Raji (cell line): ENCODE results near the gene AMOTL1.

Source experiments
- POLR2A ChIP-seq: IDR thresholded peaks from 2 replicates; pipeline ENCODE4 v1.6.1; 2011; ENCODE audit warnings: low read depth, low read length, control low read depth; ENCODE audit not compliant: insufficient read depth

The AMOTL1 gene

DNA sequence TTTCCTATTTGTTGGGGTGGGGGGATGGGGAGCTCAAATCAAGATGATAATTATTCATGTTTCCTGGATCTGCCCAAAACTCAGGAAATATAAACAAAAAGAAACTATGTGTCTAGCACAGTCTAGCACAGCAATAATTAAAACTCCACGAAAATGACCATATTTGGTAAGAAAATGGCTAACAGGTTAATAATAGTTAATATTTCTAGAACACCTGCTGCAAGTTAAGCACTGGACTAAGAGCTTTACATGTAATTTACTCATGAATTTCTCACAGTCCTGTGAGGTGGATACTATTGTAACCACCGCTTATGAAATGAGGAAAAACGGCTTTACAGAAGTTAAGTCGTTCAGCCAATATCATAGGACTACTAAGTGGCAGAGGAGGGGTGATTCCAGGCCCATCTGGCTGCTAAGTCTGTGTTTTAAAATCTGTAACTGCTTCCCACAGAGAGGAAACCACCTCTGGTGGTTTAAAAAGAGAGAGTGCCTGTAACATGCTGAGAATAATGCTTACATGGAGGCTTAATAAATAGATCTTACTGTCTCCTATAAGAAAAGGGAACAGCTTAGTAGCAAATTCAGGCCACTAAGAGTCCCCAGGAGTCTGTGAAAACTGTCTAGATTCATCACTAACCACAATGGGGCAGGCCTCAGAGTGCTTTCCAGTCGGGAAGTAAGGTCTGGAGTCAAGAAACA is 11.0 kb upstream of the AMOTL1 start:
- TF ChIP-seq POLR2A: no peak

DNA sequence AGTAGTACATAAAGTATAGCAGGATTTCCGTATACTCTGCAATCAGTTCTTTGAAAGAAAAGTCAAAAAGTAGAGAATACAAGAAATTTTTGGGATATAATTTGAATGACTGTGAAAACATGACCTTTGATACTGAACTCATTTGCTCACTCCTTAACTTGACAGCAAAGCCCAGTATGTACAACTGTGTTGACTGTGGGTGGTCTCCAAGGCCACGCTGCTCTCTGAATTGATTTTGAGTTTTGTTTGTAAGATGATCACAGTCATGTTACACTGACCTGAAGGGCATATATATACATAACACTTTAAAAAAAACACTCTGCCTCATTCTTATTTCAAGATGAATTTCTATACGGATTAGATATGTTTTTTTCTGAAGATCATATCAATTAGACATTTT is 9.5 kb upstream of the AMOTL1 start:
- no peak for TF ChIP-seq POLR2A

DNA sequence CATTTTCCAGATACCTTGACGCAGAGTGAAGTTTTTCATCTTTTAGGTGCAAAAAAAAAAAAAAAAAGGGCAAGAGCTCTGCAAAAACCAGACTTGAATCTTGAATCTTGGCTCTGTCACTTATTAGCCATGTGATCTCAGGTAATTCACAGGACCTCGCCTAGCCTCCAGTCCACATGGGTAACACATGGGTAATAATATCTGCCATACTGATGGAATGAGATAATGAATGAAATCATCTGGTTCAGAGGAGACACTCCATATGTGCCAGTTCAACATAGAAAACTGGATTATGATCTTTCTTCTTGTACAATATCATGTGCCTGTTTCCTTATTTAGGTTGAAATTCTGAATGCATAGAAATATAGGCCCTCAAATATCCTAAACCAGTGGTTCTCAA is 8.6 kb upstream of the AMOTL1 start:
- TF ChIP-seq POLR2A: no peak

DNA sequence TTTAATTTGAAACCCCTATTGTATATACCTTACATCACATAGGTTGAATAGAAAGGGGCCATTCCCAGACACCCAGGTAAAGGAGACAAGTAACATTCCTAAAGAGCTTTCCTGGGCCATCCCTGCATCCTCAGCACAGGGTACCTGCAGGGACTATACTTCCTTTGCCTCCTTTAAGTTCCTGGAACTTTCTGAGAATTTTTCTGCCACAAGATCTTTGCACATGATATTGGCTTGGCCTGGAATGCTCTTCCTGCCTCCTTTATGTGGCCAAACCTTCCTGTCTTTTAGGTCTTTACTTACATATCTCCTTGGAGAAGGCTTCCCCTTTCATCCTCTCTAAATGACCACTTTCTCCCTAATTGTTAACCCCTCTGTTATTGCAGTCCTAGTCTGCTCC is 7.9 kb upstream of the AMOTL1 start:
- TF ChIP-seq POLR2A: no peak

DNA sequence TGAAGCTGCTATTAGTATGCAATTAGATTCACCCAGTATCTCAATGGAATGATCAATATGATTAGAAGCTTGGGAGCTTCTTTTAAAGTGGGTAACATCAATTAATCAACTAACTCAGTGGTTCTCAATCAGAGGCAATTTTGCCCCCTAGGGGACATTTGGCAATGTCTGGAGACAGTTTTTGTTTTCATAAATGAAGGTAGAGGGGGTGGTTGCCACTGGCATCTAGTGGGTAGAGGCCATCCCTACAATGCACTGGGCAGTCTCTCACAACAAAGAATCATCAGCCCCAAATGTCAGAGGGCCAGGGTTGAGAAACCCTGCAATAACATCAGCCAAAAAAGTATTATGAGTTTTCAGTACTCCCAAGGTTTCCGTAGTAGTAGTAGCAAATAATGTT is 5.9 kb upstream of the AMOTL1 start:
- TF ChIP-seq POLR2A: no peak

DNA sequence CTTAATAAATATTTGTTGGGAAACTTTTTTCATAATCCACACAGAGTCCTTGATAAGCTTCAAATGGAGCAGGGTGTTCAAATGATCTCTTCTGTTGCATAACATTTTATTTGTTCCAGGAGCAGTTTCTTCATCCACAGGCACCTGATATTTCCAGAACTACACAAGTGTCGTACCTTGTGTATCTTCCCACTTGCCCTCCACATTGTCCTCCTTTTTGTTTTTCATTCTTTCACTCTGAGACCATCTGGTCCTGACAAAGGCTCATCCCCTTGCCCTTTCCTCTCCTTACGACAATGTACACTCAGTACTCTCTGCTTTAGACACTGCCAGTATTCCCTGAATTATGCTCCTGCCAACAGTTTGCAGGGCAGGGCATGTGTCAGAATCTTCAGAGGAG is 5.2 kb upstream of the AMOTL1 start:
- no peak for TF ChIP-seq POLR2A

DNA sequence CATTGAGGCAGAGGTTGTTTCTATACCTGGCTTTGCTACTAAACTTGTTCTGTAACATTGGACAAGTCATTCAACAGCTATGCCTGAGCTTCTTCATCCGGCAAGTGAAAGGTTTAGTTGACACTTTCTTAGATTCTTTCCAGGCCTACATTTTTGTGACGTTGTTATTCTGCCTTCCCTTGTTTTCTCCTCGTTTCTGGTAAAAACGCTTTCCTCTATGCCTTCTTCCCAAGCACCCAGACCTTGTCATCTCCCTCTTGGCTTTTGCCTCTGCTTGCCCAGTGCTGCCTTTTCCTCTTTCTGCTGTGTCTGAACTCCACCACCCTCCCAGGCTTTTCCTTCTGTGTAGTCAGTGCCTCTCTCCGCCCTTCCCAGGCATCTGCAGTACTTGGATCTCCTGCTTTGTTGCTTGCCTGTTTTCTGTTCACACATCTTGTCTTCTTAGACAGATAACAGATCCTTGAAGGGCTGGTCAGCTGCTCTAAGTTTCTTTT is 1.4 kb upstream of the AMOTL1 start:
- TF ChIP-seq POLR2A: no peak

DNA sequence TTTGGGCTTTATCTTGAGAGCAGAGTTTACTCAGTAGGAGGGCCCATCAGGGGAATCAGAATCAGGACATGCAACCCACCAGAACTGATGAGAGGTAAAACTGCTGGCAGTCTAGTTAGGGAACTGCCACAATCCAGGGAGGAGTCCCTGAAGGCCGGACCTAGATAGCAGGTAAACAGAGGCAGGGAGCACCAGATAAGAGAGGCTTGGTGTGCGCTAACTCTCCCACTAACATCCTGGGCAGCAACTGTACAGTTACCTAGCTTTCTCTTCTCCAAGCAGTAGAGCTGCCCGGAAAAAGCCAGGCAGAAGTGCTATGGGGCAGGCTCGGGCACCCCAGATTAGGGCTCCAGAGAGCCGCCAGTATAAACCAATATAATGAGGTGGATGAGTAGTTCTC is 865 bp upstream of the AMOTL1 start:
- TF ChIP-seq POLR2A: no peak

DNA sequence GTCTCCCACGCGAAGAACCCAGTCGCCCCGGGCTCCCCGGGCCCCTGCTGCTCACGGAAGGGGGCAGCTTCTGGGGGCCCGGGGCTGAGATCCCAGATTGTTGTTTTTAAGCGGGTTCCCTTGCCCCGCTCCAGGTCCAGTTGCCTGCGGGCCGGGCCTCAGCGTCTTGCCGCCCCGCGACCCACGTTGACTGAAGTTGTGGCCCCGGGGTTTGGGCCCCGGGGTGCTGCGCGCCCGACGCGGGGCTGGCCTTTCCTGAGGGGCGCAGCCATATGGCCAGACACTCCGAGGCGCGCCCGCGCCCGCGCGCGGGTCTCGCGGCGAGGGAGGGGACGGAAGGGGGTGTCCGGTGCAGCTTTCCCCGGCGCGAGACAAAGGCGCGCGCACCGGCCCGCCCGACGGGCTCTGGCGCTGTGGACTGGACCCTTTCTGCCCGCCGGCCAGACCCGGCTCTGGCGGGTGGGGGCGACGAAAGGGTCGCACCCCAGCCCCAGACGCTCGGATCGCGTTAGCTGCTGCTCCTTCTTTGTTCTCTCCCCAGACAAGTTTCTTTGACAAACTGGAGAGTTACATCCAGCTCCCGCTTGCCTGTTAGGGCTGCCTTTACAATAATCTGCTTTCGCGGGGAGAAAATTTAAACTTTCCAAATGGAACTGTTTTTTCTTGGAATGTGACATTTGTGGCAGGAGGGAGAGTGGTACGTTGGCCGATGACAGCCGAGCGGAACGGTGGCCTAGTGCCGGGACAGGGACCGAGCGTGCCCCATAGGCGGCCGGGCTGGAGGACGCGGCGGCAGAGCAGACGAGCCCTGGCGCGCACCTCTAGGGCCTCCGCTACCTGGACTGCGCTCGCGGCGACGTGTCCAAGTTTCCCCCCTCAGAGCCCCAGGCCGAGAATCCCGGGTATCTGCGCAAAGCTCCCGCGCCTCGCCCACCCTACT is 716 bp downstream of the AMOTL1 start:
- no peak for TF ChIP-seq POLR2A

DNA sequence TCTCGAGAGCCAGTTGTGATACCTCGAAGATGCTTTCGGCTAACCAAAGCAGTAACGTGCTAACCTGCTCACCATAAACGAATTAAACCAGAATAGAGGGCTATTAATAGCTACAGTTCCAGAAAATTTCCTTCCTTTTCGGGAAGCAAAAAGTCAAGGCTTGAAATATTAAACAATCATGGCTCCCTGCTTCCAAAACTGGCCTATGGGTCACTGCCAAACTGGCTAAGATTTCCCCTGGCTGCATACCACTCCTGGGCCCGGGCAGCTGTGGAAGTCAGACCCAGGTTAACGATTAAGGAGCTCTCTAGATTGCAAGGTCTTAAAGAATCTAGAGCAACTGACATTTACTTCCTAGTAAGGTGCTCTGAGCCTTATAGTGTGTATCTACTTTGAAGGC is 1.7 kb downstream of the AMOTL1 start:
- no peak for TF ChIP-seq POLR2A

DNA sequence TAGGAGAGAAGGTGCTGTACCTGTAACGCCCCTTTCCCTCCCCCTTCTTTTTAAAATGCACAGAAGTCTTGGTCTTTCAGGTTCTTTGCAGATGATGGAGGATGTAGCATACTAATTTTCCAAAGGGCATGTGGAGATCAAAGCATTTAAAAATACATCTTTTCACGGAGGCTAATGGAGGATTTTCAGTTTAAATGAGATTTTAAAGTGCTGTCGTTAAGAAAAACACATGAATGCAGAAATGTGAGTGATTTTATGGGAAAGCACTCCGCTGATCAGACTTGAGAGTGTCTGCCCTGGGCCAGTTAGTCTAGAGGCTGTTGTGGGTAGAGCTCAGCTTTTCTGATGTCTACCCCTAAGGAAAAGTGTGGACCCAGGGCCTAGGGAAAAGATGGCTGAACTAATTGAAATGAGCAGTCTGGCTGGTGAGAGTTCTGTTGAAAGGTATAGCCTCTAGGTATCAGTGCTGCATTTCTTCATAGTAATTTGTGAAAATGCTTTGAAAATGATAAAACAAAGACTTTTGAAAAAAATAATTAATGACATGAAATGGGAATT is 2.5 kb downstream of the AMOTL1 start:
- TF ChIP-seq POLR2A: no peak

DNA sequence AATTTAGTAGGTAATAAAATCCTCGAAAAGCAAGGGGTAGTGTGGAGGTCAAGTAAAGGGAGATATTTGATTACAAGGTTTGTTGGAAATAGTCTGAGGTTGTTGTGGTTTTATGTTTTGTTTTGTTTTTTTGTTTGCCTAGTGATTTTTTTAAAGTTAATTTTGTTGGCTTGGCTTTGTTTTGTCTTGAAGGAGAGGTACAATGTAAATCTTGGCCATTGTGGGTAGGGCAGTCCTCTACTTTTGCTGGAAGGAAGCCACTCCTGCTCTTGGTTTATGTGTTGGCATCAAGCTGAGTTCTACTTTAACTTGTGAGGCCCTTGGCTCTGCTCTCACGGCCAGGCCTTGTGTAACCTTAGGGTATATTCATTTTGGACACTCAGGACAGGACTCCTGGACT is 3.2 kb downstream of the AMOTL1 start:
- TF ChIP-seq POLR2A: no peak

DNA sequence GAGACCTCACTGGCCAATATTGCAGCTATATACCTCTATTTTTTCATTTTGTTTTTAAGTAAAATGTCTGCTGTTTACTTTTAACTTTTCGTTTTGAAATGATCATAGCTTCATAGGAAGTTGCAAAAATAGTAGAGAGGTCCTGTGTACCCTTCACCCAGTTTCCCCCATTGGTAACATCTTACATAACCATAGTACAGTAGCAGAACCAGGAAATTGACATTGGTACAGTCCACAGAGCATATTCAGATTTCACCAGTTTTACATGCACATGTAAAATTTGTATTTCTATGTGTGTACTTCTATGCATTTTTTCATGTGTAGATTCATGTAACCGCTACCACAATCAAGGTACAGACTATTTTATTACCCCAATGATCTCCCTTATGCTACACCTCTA is 3.8 kb downstream of the AMOTL1 start:
- TF ChIP-seq POLR2A: no peak

DNA sequence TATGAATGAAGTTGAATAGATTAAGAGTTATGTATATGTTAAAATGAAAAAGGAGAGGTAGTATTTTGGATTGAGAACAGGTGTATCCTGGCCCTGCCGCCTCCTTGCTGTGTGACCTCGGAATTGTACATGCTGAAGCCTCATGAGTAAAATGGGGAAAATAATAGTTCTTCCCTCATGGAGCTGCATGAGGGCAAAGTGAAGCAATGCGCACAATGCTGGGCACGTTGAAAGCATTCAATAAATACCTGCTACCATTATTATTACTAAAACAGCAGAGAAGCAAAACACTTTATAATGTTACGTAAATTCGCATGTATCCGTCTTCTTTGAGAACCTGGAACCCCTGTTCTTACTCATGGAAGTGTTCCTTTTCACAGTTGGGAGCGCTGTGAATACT is 5.7 kb downstream of the AMOTL1 start:
- TF ChIP-seq POLR2A: no peak

DNA sequence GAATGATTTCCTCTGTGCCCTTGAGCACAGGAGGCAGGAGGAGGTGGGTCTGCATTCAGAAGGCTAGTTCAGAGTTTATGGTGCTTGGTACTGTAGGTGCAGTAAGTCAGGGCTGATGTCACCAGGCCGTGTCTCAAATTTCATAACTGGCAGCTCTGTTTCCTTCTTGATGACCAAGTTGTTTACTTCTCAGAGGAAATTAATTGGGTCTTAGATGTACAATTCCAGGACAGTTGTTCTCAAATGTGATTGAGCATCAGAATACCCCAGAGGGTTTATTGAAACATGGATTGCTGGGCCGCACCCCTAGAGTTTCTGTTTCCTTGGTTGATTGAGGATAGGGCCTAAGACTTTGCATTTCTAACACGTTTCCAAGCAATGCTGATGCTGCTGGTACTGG is 6.2 kb downstream of the AMOTL1 start:
- no peak for TF ChIP-seq POLR2A

DNA sequence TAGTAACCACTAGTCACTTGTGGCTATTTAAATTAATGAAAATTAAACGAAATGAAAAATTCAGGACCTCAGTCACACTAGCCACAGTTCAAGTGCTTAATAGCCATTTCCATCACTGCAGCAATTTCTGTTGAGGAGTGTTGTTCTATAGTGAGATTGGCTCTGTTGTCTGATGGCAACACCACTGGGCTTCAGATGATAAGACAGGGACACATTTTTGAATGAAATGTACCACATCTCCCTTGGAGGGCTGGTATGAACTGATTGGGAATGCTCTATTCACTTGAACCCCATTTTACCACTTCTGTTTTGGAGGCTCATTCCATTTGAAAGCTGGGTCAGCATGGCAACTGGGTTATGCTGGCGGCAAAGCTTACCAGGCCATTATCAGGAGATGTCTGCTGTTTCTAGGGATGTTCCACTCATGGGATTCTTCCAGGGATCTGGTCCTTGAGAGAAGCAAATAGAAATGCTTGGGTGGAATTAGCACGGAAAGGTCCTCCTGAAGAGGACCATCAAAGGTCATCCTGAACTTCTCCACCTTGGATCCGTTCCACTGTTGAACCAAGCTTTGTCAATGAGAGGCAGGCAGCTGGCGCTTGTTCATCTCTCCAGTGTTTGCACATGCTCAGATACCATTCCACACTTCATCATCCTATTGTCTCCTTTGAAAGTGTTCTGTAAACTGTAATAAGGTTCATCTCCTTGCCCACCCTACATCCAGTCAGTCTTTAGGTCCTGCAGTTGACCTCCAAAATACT is 7.6 kb downstream of the AMOTL1 start:
- no peak for TF ChIP-seq POLR2A
